NCI-H1417 treated with DMSO at 0.1 percent for 48 hours (cell line): ENCODE measurements around the gene MAGI3.
"Not testable (repeated sequence)": the region's sequence is repeated elsewhere in the genome, so short reads cannot be mapped to it uniquely, and the experiment has no call there.

Experiments
- DNase-seq: peaks from one replicate; lab custom pipeline; 2025; lab: John Stamatoyannopoulos, UW

Gene MAGI3

GRCh38 chr1:113442131-113442530 lies 51.8 kb downstream of the MAGI3 start:
- DNase-seq = no peak

- no peak for DNase-seq
Measured at GRCh38 chr1:113444857-113445256, 54.5 kb downstream of the MAGI3 start.

GRCh38 chr1:113451710-113452109 lies 61.4 kb downstream of the MAGI3 start:
- no peak for DNase-seq

GRCh38 chr1:113452921-113453770 lies 62.8 kb downstream of the MAGI3 start:
- DNase-seq = no peak

- no peak for DNase-seq
Measured at GRCh38 chr1:113453771-113454083, 63.4 kb downstream of the MAGI3 start.

GRCh38 chr1:113455374-113455773 lies 65.1 kb downstream of the MAGI3 start:
- DNase-seq = no peak

GRCh38 chr1:113456967-113457366 lies 66.7 kb downstream of the MAGI3 start:
- no peak for DNase-seq

GRCh38 chr1:113459279-113459678 lies 69.0 kb downstream of the MAGI3 start:
- DNase-seq = no peak

- DNase-seq = no peak
Measured at GRCh38 chr1:113467991-113468390, 77.7 kb downstream of the MAGI3 start.

- not testable (repeated sequence) for DNase-seq
Measured at GRCh38 chr1:113478427-113479195, 88.3 kb downstream of the MAGI3 start.

- DNase-seq = no peak
Measured at GRCh38 chr1:113479713-113480676, 89.7 kb downstream of the MAGI3 start.

GRCh38 chr1:113485131-113485530 lies 94.8 kb downstream of the MAGI3 start:
- DNase-seq = not testable (repeated sequence)

GRCh38 chr1:113488576-113489177 lies 98.4 kb downstream of the MAGI3 start:
- no peak for DNase-seq

GRCh38 chr1:113490384-113490783 lies 100.1 kb downstream of the MAGI3 start:
- DNase-seq = no peak

GRCh38 chr1:113493533-113493932 lies 103.2 kb downstream of the MAGI3 start:
- DNase-seq = no peak

- DNase-seq = no peak
Measured at GRCh38 chr1:113505357-113505756, 115.0 kb downstream of the MAGI3 start.

GRCh38 chr1:113507552-113508214 lies 117.4 kb downstream of the MAGI3 start:
- DNase-seq = no peak

- DNase-seq = no peak
Measured at GRCh38 chr1:113508364-113509164, 118.2 kb downstream of the MAGI3 start.

GRCh38 chr1:113509766-113510165 lies 119.5 kb downstream of the MAGI3 start:
- not testable (repeated sequence) for DNase-seq

- no peak for DNase-seq
Measured at GRCh38 chr1:113511269-113511668, 121.0 kb downstream of the MAGI3 start.
